Activated CD4-positive, CD25-positive, alpha-beta regulatory T cell treated with anti-CD3 and anti-CD28 coated beads, Interleukin-2, amount 50 U/mL, for 72 hours (primary cell): ENCODE results near the gene RNASE13.
"Not testable (repeated sequence)": the region's sequence is repeated elsewhere in the genome, so short reads cannot be mapped to it uniquely, and the experiment has no call there.

Source experiments
- DNase-seq: peaks from one replicate; pipeline ENCODE4 v3.0.0; 2021

RNASE13 gene

DNA sequence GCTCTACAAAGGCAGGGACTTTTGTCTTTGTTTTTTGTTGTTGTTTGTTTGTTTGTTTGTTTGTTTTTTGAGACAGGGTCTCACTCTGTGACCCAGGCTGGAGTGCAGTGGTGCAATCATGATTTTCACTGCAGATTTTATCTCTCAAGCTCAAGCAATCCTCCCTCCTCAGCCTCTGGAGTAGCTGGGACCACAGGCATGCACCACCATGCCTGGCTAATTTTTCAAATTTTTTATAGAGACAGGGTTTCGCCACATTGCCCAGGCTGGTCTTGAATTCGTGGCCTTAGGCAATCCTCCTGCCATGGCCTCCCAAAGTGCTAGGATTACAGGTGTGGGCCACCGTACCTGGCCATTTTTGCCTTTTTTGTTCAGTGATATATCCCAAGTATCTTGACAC lies 6.3 kb upstream of the RNASE13 start:
- DNase-seq, result not testable (repeated sequence)

DNA sequence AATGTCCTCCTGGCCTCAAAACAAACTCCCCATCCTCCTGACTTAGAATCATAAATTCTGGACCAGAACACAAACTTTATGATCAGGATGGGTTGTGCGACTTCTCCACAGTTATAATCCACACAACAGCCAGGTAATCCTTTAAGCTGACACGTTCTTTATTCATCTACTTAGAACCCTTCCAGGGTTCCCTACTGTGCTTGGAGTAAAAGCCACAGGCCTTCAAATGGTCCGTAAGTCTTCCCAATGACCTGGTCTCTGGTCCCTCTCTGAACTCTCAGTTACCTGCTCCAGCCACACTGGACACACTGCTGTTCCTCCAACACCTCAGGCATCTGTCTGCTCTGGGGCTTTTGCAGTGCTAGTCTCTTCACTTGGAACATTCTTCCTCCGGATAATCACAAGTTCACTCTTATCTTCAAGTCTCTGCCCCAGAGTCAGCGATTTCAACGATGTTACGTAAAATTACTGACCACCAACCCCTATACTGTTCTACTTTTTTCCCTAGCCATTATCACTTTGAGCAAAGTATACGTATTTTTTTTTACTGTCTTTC lies 5.8 kb upstream of the RNASE13 start:
- no peak for DNase-seq

DNA sequence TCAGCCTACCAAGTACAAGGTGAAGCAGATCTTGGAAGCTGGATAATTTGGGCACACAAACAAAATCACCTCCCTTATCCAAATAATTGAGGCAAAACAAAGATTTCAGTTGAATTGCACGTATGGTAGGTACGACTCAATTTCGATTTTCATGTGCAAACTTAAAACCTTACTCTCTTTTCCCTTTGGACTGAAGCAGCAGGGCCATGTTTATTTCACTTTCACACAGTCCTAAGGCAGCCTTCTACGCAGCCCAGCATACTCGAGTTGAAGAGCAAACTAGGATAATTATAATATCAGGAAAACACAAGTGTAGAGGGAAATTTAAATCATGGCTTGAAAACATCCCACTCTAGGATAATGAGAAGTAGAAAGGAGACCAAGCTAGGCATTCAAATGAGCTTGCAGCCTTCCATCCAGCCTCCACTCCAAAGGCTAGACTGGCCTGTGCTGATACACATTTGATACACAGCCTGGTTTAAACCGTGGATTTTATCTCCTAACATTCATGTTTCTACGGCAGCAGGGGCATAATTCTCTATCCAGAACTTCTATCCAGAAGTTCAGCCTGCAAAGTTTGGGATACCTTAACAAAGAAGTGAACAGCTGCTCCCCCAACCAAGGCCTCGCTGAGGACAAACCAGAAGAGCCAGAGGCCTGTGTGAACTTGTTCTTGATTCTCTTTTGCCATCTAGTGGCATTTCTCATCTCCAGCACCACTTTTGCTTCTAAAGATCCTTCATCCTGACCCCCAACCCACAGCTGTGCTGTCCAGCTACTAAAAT lies 5.2 kb upstream of the RNASE13 start:
- DNase-seq, result no peak

DNA sequence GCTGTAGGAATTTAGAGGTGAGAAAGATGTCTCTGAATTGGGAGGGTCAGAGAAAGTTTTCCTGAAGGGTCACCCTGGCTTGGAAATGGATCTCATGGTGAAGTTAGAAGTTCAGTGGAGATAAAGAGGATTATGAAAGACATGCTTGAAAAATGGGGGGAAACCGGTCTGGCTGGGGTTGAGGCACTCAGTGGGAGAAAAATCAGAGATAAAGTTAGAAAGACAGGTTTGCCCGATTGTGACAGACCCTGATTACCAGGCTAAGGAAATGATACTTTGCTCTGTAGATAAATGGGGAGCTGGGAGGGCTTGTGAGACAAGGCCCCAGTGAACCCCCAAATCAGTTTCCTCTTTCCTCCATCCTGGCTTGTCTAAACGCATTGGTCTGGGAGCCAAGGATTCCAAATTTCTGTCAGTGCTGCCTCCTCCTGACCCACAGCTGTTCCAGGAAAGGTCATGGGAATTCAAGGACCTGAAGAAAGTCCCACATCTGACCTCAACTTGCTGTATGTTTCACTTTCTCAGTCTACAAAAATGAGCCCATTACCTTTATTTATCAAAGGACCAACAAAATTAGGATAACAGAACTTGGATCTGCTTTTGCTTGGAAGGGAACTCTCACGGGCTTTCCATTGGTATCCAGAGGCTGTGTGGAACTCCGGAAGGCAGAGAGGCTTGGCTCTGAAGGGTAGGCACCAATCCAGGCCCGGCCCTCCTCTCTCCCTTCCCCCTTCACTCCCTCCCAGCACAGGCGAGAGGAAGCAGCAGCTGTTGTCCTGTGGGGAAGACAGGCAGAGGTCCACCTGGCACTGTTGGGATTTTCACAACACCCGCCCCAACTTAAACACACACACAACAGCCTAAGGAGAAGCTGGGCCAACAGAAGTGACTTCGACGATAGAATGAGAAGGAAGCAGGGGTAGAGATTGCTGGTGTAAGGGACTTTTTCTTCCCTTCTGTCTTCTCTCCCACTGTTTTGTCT lies 4.1 kb upstream of the RNASE13 start:
- DNase-seq, result no peak

DNA sequence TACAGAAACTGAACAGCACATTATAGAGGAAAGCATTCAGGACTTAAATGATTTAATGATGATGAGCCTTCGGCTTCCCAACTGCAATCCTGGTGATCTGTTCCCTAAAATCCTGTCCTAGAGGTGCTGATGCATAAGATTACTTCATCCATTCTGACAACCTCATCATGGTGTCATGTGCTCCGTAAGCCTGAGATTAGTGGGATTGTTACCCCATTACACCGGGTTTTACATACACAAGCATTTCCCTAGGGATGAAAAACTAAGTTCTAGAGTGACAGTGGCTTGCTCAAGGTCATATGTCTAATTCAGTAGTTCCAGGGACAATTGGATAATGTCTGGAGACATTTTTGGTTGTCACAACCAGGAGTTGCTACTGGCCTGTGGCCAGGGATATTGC lies 2.5 kb upstream of the RNASE13 start:
- DNase-seq, result no peak

DNA sequence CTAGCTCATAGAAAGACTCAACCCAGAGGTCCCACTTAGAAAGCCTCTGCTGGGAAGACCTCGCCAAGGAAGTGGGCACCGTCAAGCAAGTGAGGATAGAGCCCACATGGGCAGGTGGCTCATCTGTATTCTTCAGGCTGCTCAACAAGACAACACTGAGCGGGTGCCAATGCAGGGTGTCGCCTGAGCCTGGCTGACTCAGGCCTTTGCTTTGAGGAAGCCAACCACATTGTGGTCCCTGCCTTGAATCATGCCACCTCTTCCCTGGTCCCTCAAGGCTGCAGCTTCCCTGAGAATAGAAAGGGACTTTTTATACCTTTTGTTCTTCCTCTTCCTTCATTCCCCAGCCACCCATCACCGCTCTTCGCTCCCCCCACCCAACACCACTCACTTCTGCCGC lies 2.1 kb upstream of the RNASE13 start:
- DNase-seq, result no peak

DNA sequence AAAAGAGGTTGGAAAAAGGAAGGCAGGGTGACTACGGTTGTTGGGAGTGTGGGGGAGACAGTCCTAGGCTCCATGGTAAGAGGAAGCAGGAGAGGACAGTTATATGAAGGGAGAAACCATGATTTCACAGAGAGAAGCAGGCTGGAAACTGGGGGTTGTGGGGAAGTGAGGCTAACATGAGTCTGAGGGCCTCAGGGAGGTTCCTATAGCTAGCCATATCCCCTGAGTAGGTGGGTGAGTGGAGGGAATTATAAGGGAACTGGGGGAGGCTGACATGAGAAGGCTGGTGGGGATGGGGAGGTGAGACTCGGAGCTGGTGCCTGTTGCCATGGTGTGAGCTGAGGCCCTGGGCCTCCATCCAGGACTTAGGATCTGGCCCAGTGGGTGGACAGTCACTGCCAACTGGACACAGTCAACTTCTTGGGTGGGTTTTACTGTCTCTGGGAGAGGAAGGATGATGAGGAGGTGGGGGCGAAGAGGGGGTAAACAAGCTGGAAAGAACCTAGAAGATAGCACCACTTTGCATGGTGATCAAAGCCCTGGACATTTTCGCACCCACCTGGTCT lies 1.4 kb downstream of the RNASE13 start:
- no peak for DNase-seq

DNA sequence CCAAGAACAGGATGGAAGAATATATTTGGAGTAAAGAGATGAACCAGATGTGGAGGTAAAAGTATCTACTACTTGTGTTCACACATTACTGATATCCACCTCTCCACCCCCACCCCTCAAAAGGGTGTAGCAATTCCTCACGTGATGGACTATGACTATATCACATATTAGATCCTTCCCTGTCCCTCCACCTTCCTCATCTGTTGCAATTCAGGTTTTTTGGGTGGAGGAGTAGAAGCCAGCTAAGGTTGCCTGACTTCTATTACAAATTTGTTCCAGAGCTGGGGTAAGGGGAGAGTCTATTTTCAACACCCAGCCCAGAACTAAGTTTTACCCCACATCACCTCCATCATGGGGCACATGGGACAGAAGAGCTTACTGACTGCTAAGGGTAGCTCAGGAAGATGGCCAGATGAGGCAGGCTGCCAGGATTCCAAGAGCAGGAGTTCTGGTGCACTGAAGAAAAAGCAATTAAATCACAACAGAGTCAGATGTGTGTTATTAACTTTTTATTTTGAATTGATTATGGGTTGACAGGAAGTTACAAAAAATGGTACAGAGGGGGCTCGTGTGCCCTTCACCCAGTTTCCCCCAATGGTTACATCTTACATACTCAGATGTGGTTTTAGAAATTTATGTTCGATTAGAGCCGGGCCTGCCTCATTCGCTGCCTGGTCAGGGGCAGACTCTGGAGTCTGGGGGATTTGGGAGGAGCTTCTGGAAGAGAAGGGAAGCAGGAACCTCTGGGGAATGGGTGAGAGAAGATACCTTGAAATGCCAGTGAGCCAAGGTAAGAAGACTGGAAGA lies 2.1 kb downstream of the RNASE13 start:
- no peak for DNase-seq

DNA sequence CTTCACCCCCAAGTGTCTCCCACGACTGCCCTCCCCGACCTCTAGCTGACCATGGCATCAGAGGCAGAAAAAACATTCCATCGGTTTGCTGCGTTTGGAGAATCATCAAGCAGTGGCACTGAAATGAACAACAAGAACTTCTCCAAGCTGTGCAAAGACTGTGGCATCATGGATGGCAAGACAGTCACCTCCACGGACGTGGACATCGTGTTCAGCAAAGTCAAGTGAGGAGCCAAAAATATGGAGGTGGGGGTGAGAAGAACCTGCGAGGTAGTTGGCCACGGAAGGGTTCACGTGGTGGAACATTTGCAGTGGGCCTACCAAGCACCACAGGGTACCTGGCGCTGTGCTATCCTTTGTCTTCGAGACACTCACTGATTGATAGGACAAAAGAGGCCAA lies 4.1 kb downstream of the RNASE13 start:
- no peak for DNase-seq

DNA sequence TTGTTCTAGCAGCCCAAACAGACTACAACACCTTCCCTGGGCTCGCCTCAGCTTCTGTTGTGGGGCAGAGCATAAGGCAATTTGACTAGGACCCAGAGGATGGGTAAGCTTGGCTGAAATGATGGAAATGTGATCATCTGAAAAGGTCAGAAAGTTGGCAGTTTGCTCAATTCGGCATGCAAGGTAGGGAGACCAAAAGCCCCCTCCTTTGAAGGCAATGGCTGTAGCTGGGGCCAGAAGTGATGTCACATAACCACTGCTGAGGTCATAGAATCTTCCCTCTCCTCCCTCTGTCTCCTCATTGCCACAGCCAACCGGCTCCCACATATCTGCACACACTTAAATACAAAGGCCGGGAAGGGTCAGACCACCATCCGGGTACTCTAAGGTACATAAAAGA lies 4.7 kb downstream of the RNASE13 start, which contains the start of gene TPPP2:
TPPP2 (plus strand) TSS at position 301 of the 400 bp plus-strand sequence. CDS start 365 bp downstream, outside the sequence.
- no peak for DNase-seq

DNA sequence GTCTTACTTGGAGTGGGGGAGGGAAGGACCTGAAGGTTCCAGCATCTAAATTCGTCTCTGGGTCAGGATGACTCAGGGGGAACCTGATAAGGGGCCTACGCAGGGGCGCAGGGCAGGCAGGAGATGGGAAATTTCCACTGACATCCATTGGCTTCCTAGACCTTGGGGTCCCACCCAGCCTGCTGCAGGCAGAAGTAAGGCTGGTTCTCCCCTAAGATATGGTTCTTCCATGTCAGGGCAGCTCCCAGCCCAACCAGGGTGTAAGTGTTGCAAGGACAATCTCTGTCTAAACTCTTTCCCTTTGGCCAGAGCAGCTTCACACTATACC lies 7.7 kb downstream of the RNASE13 start:
- DNase-seq, result no peak

DNA sequence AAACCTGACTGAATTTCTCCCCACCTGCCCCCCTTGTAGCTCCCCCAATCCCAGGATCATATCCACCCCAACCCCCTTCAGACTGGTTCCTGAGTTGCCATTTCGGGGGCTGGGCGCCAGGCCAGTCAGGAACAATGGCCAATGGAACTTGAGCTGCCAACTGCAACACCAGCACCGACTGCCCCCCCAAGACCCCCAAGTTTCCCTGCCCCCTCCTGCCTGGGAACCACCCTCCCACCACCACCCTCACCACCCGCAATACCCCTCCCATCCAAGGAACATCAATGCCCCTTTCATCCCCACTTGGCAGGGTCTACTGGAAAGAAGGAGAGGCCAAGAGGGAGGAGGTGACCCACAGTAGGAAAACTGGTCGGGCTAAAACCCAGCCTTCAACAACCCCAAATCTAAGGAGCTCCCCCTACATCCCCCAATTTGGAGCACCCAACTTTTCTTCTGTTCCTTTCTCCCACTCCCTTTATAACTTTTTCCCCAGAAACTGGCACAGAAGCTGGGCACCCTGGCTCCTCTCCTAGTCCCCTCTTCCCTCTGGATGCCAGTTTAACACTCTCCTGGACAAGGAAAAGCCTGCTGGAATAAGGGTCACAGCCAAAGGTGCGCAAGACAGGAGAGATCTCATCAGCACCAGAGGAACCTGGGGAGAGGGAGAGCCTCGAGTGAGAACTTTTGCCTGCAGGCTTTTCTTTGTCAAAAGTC lies 8.2 kb downstream of the RNASE13 start:
- no peak for DNase-seq

DNA sequence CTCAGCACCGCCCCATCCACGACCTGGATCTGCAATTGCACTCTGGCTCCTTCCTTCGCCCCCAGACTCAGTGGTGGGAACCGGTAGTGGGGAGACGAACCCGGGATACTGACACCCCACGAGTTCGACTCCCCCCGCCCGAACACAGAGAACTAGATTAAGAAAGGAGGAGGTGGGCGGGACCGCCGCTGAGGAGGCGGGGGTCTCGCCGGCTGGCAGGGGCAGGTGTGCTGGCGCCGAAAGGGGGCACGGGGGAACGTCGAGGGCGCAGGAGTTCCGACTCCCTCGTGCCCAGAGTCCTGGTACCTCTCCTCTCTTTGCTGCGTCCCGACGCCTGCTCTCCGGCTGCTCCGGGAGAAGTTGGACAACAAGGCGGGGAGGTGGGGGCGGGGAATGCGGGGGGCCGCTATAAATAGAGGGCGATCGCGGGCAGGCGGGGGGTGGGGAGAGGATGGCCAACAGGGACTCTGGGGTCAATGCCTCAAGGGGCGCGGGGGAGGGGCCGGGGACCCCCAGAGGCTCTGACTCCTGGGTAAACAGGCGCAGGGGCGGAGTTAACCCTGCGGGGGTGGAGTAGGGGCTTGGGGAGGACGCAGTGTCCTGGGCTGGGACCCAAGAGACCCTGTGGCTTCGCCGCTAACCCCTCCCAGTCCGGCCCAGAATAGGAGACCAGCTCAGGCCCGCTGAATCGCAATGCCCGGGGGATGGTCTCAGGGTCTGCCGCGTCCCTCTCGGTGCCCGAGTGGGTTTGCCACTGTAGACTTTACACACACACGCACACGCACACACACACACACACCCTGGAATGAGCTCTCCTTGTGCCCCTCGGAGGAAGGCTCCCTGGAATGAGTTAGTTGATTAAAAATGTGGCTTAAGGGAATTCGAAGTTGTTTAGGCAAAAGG lies 9.0 kb downstream of the RNASE13 start:
- no peak for DNase-seq

DNA sequence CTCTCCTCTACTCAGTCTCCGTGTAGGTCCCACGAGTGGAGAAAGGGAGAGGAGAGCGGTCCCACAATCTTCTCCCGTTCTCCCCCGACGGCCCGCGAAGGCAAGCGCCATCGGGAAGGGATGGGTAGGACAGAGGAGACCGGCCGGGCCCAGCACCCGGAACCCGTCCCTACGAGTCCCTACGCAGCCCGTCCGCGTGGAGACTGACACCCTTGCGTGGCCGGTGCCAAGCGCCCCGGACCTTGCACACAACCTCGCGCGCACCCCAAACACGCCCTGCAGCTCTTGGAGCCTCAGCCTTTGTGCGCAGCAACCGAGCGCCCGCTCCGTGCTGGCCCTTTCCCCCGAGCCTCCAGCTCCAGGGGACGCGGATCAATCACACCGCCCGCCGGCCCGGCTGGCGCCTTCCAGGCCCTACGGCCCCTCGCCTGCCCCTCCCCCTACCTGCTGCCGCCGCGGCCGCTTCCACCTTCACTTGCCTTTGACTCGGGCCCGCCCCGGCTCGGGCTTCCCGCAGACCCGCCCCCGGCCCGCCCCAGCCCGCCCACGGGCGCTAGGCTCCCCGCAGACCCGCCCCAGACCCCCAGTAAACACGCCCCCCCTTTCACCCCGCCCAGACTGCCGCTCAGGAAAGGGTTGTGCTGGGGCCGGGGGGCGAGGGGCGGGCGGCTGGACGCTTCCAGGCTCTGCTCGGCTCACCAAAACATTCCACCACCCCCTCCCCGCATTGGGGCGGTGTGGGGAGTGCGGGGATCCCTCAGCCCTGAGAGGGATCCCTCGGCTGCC lies 9.8 kb downstream of the RNASE13 start, which contains the start of gene NDRG2:
NDRG2 (minus strand) TSS at position 477 of the 786 bp plus-strand sequence. CDS start 1,746 bp downstream, outside the sequence.
- peak; percentile 68 for DNase-seq

DNA sequence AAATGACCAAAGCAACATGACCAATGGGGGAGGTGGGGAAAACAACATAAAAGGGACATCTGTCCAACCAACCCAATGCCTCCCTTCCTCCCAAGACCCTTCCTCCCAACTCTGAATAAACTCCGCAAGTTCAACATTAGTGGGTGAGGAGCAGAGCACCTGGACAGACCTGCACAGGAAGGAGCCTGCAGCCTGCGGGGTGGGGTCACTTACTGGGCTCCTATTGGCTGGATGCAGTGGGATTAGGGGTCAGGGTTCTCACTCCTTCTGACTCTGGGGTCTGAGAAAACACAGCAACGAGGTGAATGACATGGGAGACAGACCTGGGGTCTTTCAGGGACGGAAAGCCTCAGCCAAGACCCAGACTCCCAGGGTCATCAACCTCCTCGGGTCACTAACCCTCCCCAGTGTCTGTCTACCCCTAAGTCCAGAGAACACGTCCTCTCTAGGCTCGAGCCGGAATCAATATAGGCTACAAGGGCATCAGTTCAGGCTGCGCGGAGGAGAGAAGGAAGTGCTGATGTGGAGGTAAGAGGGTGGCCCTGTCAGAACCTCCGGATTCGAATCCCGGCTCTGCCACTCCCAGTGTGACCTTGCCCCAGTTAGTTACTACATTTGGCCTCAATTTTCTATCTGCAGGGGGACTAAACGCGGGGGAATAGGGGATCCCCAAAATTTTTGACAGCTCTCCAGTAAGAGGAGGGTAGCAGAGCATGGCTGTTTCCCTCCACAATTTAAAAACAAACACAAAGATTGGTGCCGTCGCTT lies 10.6 kb downstream of the RNASE13 start:
- DNase-seq, result no peak

DNA sequence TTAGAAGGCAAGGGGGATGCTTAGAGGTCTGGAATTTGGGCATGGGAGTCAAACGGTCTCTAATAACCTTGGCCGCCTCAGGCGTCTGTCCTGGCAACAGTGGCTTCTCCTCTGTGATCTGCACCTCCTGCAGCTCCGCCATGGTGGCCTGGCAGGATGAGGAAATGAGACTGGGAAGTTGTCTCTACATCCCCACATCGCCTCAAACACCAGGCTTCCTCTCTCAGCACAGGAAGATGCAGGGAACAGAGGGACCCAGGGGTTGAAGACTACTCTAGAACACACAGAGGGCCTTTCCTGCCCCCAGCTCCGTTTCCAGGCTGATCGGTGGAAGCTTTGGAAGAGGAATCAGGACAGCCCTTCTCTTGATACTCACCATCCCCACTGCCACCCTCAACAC lies 11.4 kb downstream of the RNASE13 start:
- no peak for DNase-seq

DNA sequence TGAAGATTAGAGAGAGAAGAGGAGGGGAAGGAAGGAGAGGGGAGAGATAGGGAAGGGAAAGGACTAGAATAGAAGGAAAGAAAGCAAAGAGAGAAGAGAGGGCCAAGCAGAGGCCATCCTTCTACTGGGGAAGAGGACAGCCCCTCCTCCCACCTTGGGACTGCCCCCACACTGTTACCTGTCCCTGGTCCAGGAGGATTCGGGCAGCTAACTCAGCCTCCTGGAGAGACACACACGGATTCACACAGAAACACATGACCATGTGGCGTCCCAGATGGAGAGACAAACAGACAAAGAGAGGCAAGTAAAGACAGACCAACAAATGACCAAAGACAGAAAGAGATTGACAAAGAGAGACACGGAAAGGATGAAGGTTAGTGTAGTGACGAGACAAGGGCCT lies 11.9 kb downstream of the RNASE13 start:
- DNase-seq, result no peak

DNA sequence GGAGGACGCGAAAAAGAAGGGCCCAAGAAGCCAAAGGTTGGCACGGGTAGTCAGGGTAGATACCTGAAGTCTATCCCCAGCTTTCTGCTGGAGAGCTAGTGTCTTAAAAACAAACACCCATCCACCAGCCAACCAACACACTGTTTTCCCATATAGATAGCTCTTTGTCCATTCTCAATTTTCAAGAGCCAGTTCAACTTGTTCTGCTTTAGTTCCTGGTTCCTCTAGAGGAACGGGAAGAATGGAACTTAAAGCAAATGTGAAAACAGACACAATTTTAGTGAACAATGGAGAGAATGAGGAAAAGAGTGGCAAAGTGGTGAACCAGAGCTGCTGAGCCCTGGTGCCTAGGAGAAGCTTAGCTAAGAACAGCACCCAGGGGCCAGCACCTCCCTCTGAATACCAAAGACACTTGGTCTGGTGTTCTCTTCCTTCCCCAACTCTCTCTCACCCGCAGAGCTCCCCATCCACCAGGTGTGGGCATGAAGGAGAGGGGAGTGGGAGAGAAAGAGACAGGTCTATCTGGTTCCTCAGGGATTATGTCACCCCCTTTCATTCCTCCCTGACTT lies 13.5 kb downstream of the RNASE13 start:
- no peak for DNase-seq

DNA sequence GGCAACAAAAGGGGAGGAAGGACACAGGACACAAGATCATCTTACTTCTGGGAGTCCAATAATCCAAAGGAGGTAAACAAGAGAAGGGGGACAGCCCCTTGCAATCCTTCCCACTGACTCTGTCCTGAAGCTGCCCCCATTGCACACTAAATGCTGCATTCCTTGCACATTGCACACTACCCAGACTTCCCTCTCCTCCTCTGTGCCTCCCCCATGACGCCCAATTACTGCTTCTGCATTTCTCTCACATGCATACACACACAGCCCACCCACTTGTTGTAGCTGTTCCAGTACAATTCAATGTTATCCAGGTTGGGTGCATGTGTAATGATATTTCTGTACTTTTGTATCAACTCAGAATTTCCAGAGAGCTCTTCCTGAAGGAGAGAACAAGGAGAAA lies 15.2 kb downstream of the RNASE13 start:
- DNase-seq, result no peak
